Measurements from ENCODE around the gene DNAJC30.

Gene DNAJC30

DNA sequence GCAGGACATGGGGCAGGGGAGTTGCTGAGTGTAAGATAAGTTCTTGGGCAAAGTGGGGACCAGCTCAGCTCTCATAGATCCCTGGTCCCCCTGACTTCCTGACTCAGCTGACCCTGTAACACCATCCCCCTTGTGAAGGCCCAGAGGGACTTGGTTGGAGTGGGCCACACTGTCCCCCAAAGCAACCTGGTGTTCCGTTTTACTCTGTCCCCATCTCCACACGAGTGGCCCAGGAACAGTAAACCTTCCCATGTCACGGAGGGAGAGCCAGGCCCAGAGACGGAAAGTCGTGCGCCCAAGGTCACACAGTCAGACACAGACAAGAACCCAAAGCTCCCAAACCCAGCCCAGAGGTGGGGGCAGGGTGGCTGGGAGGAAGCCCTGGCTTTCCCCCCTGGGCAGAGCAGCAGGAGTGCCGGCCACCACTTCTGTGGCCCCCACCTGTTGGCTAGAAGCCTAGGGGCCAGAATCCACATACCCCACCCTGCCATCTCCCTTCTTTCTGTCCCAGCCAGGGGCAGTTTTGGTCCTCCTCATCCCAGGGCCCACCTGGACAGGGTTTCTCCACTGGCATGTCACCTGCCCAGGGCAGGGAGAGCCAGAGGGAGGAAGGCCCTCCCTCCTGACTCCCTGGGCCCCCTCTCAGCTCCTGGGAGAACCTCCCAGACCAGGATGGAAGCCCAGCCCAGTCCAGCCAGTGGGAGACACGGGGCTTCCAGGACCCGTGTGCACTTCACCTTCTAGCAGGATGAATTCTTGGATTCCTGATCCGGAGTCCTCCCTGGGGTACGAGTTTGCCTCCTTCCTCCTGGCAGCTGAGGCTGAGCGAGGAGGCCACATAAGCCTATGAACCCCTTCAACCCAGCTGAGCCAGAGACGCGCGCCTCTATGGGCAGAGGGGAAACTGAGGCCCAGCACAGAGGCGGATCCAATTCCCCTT is 36.2 kb downstream of the DNAJC30 start:
- no peak for DNase-seq

DNA sequence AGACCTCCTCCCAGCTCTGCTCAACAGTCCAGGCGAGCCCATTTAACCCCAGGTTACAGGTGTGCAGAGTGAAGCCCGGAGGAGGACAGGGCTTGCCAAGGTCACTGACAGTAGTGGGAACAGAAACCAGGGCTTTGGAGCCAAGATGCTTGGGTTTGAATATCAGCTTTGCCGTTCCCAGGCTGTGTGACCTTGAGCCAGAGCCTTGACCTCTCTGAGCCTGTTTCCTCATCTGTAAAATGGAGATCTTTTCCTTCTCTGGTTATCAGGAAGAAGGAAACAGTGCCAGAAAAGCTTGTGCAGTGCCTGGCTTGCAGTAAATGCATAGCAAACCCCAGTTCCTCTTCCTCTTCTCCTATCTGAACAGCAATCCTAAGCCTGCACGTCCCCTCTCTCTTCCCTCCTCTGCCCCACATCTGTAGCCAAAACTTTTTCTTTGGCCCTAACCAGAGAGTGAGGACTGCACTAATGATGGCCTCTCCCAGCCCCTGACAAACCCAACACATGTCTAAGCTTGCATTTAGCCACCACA is 37.5 kb downstream of the DNAJC30 start:
- no peak for DNase-seq

DNA sequence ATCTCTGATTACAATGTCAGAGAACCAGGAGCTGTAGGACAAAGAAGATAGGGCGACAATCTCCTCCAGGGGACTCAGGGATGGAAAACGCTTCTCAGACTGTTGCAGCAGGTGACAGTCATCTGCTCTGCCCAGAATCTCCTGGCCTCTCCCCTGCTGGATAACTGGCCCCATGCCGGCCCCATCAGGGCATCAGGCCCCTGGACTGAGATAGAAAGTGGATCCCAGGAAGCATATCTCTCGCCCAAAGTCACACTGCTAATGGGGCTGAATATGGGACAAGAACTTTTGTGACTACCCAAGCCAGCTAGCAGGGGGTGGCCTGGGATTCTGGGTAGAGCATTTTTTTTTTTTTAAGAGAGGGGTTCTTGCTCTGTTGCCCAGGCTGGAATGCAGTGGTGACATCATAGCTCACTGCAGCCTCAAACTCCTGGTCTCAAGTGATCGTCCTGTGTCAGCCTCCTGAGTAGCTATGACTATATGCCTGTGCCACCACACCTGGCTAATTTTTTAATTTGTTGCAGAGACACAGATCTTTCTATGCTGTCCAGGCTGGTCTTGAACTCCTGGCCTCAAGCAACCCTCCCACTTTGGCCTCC is 38.5 kb downstream of the DNAJC30 start:
- no peak for DNase-seq

DNA sequence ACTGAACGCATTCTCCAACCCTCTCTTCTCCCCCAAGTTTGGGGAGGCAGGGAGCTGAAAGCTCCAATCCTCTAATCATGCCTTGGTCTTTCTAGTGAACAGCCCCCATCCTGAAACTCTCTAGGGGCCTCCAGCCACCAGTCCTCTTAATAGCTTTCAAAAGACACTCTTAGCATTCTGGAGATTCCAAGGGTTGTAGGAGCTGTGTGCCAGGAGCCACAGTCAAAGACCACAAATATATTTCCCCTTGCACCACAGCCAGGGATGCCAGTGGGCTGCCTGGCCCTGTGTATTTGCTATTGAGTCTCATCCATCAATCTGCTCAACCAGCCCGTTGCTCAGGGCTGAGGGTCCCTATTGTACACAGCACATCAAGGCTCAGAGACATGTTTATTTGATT is 40.4 kb downstream of the DNAJC30 start:
- DNase-seq, result no peak

DNA sequence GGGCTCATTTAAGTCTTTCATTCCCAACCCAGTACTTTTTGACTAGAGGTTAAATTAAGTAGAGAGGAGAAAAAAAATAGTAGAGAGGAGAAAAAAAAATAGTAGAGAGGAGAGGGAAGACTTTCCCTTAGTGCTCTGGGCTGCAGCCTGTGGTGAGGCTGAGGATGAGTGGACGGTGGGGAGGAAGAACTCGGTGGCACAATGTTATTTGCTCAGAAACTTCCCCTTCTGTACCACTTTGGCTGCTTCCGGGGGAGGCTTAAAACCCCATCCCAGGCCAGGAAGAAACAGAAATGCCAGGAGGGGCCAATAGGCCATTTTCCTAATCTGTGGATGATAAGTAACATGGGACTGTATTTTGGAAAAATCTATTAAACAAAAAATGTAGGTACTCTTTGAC is 44.3 kb downstream of the DNAJC30 start:
- no peak for DNase-seq

DNA sequence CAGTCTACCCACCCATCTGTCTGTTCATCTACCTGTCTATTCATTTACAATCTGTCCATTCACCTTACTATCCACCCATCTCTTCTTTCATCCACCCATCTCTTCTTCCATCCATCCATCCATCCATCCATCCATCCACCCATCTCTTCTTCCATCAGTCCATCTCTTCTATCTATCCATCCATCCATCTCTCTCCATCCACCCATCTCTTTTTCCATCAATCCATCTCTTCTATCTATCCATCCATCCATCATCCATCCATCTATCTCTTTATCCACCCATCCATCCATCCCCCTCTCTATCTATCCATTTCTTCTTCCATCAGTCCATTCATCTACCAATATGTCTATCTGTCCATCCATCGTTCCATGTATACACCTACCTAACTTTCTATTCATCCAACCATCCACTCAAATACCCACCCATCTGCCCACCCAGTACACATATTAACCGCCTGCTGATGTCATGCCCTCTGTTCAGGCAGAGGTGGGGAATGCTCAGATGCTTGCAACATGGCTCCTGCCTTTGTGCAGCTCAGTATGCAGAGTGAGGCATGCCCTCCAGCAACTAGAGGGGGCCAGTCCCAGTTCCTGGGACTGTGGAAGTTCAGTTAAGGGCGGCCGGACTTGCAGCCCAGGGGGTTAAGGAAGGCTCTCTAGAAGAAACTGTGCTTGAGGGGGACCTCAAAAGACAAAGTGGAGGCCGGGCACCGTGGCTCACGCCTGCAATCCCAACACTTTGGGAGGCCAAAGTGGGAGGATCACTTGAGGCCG is 47.6 kb downstream of the DNAJC30 start:
- no peak for DNase-seq

DNA sequence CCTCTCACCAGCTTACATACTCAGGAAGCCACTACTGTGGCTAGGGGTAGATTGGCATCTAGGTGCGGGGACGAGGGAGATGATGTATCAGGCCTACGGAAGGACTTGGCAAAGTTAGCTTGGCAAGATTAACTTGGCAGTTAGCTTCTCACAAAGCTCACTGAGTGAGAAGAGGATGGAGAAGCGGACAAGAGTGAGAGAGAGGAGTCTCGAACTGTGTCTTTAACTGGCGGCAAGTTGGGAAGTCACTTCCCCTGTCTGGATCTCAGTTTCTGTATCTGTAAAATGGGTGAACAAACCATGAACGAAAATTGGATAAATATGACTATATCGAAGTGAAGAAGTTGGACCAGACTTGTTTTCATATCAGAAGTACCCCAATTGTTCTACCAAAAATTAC is 49.4 kb downstream of the DNAJC30 start:
- no peak for DNase-seq

DNA sequence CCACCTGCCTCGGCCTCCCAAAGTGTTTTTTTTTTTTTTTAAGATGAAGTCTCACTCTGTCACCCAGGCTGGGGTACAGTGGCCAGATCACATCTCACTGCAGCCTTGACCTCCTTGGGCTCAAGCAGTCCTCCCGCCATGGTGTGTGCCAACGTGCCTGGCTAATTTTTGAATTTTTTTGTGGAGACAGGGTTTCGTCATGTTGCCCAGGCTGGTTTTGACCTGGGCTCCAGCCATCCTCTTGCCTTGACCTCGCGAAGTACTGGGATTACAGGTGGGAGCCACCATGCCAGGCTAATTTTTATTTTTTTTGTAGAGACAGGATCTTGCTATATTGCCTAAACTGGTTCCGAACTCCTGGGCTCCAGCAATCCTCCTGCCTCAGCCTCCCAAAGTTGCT is 49.9 kb downstream of the DNAJC30 start:
- DNase-seq, result no peak

DNA sequence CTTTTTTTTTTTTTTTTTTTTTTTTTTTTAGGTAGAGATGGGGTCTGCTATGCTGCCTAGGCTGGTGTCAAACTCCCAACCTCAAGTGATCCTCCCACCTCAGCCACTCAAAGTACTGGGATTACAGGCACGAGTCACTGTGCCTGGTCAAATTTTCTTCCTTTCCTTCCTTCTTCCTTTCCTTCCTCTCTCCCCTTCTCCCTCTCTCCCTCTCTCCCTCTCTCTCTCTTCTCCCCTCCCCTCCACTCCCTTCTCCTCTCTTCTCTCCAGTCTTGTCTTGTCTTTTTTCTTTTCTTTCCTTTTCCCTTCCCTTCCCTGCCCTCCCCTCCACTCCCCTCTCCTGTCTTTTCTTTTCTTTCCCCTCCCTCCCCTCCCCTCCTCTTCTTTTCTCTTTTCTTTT is 51.7 kb downstream of the DNAJC30 start:
- DNase-seq, result no peak
